KMS-11 (cell line): ENCODE results near the gene LTBP2.

Source experiments
- H2AFZ ChIP-seq: fragments of 200-600 bp; sonication (generic); 2 replicates; pipeline ENCODE4 v1.6.1; 2016; ENCODE audit warnings: antibody characterized with exemption, mixed run types, low read depth
- H3K27ac ChIP-seq: fragments of 200-600 bp; sonication (generic); 2 replicates; pipeline ENCODE4 v1.6.1; 2016; ENCODE audit warnings: mild to moderate bottlenecking, mixed run types
- H3K27me3 ChIP-seq: fragments of 200-600 bp; sonication (generic); 2 replicates; pipeline ENCODE4 v1.6.1; 2017; ENCODE audit warnings: mild to moderate bottlenecking, low read depth, mixed run types, moderate library complexity; ENCODE audit not compliant: insufficient read depth
- H3K36me3 ChIP-seq: fragments of 200-600 bp; sonication (generic); 2 replicates; pipeline ENCODE4 v1.6.1; 2017; ENCODE audit warnings: mild to moderate bottlenecking, mixed run types; ENCODE audit not compliant: insufficient read depth
- H3K4me1 ChIP-seq: fragments of 200-600 bp; sonication (generic); 2 replicates; pipeline ENCODE4 v1.6.1; 2016; ENCODE audit warnings: mild to moderate bottlenecking, low read depth, mixed run types; ENCODE audit not compliant: poor library complexity, severe bottlenecking
- H3K4me2 ChIP-seq: fragments of 200-600 bp; sonication (generic); 2 replicates; pipeline ENCODE4 v1.7.0; 2016; ENCODE audit warnings: mild to moderate bottlenecking, mixed run types
- H3K4me3 ChIP-seq: fragments of 200-600 bp; sonication (generic); IDR thresholded peaks from 2 replicates; pipeline ENCODE4 v1.6.1; 2017; ENCODE audit warnings: low read depth, low read length, mixed read lengths; ENCODE audit not compliant: insufficient read depth
- H3K79me2 ChIP-seq: fragments of 200-600 bp; sonication (generic); 2 replicates; pipeline ENCODE4 v1.6.1; 2016; ENCODE audit warnings: low read depth, mixed run types; ENCODE audit not compliant: insufficient read depth
- H3K9ac ChIP-seq: fragments of 200-600 bp; sonication (generic); 2 replicates; pipeline ENCODE4 v1.6.1; 2016; ENCODE audit warnings: mild to moderate bottlenecking, mixed run types
- H4K20me1 ChIP-seq: fragments of 200-600 bp; sonication (generic); 2 replicates; pipeline ENCODE4 v1.6.1; 2016; ENCODE audit warnings: mild to moderate bottlenecking, mixed run types; ENCODE audit not compliant: insufficient read depth
- TF ChIP-seq, protein P1 (sequence below): fragments of 200-600 bp; sonication (generic); conservative IDR thresholded peaks from 2 replicates; pipeline ENCODE4 v1.6.1; 2017; ENCODE audit warnings: low read depth, mild to moderate bottlenecking, antibody characterized with exemption, low read length, moderate library complexity, mixed read lengths

LTBP2 gene

DNA sequence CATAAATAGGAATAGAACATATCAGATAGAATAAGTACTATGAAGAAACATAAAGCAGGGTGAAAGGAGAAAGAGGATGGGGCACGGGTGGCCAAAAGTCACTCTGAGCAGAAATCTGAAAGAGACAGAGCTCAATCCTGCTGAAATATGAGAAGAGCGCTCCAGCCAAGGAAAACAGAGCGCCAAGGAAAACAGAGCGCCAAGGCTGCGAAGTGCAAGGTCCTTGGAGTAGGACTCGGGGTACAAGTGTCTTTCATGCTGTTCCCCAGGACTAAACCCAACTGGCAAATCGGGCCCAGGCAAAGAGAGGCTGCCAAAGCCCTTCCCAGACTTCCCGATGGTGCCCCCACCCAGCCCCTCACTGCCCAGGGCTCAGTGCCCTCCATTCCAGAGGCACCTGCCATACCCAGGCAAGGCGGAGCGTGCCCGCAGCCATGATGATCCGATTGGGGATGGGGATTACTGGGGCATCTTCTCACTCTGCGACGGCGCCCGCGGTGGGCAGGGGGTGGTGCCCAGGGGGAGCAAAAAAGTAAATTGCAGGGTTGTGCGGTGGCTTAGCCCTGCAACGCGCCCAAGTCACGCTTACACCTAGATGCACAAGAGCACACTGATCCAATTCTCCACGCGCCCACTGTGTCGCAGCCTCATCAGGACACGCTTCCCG, 1.7 kb downstream of the LTBP2 start:
- TF ChIP-seq, protein P1, sequence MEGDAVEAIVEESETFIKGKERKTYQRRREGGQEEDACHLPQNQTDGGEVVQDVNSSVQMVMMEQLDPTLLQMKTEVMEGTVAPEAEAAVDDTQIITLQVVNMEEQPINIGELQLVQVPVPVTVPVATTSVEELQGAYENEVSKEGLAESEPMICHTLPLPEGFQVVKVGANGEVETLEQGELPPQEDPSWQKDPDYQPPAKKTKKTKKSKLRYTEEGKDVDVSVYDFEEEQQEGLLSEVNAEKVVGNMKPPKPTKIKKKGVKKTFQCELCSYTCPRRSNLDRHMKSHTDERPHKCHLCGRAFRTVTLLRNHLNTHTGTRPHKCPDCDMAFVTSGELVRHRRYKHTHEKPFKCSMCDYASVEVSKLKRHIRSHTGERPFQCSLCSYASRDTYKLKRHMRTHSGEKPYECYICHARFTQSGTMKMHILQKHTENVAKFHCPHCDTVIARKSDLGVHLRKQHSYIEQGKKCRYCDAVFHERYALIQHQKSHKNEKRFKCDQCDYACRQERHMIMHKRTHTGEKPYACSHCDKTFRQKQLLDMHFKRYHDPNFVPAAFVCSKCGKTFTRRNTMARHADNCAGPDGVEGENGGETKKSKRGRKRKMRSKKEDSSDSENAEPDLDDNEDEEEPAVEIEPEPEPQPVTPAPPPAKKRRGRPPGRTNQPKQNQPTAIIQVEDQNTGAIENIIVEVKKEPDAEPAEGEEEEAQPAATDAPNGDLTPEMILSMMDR = no peak
- H4K20me1 ChIP-seq = no peaks in the 10 kb centered on the region
- H2AFZ ChIP-seq = no peak overlapping the region
- no peaks in the 10 kb centered on the region for H3K27me3 ChIP-seq
- H3K79me2 ChIP-seq = no peaks in the 10 kb centered on the region
- no peaks in the 10 kb centered on the region for H3K4me1 ChIP-seq
- H3K4me3 ChIP-seq = no peak overlapping the region
- H3K27ac ChIP-seq = no peak overlapping the region
- H3K9ac ChIP-seq = no peak overlapping the region
- no peak overlapping the region for H3K4me2 ChIP-seq
- no peaks in the 10 kb centered on the region for H3K36me3 ChIP-seq

DNA sequence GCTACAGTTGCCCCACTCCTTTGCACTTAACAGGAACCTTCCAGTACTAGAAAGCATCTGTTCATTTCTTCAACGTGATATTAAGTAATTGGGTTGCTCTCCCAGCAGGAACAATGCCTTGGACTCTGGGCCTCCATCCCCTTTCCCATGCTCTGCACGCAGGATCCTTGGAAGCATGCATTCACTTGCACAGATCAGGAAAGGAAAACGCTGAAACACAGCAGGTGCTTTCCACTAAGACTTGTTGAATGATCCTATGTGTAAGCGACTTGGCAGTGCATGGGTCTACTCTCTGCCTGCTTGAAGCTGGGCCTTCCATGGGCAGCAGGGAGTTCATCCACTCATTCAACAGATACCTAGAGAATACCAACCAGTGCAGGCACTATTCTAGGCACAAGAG, 2.3 kb downstream of the LTBP2 start:
- Histone ChIP-seq H3K27me3 (no peaks in the 10 kb centered on the region), H3K4me1 (no peaks in the 10 kb centered on the region), H4K20me1 (no peaks in the 10 kb centered on the region), H3K27ac (no peak overlapping the region), H3K4me2 (no peak overlapping the region), H3K4me3 (no peak overlapping the region), H2AFZ (no peak overlapping the region), H3K36me3 (no peaks in the 10 kb centered on the region), H3K9ac (no peak overlapping the region), H3K79me2 (no peaks in the 10 kb centered on the region)
- TF ChIP-seq, protein P1 = no peak

DNA sequence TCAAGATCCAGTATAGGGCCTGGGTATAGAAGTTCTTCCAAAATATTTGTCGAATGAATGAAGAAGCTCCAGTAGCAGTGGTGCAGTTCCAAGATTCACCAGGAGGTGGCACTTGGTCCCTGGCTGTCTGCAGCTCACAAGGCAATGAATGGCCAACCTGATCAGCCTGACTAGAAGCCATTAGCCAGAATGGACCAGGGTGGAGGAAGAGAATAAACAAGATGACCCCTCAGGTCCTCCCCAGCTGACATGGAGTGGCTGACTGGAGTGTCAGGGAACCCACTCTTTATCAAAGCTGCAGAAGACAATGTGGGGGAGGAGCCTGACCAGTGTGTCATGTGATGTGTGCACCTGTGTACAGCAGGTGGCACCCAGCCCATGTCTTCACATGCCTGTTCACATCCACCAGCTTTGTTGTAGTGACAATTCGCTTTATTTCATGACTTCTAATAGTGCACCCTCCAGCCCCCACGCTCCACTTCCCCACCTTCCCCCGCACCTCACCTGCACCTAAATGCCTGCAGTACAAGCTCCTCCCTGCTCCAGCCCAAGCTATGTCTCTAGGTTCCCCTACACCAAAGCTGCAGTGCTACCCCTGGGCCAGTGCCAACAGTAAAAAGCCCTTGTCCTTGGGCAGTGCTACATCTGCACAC, 3.0 kb downstream of the LTBP2 start:
- Histone ChIP-seq H4K20me1 (no peaks in the 10 kb centered on the region), H3K27ac (no peak overlapping the region), H3K4me3 (no peak overlapping the region), H3K36me3 (no peaks in the 10 kb centered on the region), H3K27me3 (no peaks in the 10 kb centered on the region), H2AFZ (no peak overlapping the region), H3K79me2 (no peaks in the 10 kb centered on the region), H3K9ac (no peak overlapping the region), H3K4me2 (no peak overlapping the region), H3K4me1 (no peaks in the 10 kb centered on the region)
- TF ChIP-seq, protein P1 = peak; percentile 89

DNA sequence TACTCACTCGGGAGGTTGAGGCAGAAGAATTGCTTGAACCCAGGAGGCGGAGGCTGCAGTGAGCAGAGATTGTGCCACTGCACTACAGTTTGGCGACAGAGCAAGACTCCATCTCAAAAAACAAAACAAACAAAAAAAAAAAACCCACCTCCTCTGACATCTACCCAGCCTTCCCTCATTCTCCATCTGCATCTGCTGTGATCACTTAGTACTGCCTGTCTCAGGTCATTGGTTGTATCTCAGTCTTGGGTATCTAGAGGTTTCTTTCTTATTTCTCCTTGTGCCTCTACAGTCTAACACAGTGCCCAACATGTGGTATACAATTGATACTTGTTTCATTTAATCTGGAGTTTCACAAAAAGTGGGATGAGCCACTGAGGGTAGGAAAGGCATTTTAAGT, 5.3 kb downstream of the LTBP2 start:
- H3K27ac ChIP-seq = no peak overlapping the region
- no peak overlapping the region for H3K4me3 ChIP-seq
- H4K20me1 ChIP-seq = no peaks in the 10 kb centered on the region
- no peaks in the 10 kb centered on the region for H3K79me2 ChIP-seq
- no peak overlapping the region for H2AFZ ChIP-seq
- TF ChIP-seq, protein P1 = no peak
- no peak overlapping the region for H3K9ac ChIP-seq
- H3K27me3 ChIP-seq = no peaks in the 10 kb centered on the region
- no peaks in the 10 kb centered on the region for H3K4me1 ChIP-seq
- no peaks in the 10 kb centered on the region for H3K36me3 ChIP-seq
- H3K4me2 ChIP-seq = no peak overlapping the region
